ENCODE measurements around the gene ANKRD17.

Gene ANKRD17, protein sequence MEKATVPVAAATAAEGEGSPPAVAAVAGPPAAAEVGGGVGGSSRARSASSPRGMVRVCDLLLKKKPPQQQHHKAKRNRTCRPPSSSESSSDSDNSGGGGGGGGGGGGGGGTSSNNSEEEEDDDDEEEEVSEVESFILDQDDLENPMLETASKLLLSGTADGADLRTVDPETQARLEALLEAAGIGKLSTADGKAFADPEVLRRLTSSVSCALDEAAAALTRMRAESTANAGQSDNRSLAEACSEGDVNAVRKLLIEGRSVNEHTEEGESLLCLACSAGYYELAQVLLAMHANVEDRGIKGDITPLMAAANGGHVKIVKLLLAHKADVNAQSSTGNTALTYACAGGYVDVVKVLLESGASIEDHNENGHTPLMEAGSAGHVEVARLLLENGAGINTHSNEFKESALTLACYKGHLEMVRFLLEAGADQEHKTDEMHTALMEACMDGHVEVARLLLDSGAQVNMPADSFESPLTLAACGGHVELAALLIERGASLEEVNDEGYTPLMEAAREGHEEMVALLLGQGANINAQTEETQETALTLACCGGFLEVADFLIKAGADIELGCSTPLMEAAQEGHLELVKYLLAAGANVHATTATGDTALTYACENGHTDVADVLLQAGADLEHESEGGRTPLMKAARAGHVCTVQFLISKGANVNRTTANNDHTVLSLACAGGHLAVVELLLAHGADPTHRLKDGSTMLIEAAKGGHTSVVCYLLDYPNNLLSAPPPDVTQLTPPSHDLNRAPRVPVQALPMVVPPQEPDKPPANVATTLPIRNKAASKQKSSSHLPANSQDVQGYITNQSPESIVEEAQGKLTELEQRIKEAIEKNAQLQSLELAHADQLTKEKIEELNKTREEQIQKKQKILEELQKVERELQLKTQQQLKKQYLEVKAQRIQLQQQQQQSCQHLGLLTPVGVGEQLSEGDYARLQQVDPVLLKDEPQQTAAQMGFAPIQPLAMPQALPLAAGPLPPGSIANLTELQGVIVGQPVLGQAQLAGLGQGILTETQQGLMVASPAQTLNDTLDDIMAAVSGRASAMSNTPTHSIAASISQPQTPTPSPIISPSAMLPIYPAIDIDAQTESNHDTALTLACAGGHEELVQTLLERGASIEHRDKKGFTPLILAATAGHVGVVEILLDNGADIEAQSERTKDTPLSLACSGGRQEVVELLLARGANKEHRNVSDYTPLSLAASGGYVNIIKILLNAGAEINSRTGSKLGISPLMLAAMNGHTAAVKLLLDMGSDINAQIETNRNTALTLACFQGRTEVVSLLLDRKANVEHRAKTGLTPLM (N-terminal part only)

DNA sequence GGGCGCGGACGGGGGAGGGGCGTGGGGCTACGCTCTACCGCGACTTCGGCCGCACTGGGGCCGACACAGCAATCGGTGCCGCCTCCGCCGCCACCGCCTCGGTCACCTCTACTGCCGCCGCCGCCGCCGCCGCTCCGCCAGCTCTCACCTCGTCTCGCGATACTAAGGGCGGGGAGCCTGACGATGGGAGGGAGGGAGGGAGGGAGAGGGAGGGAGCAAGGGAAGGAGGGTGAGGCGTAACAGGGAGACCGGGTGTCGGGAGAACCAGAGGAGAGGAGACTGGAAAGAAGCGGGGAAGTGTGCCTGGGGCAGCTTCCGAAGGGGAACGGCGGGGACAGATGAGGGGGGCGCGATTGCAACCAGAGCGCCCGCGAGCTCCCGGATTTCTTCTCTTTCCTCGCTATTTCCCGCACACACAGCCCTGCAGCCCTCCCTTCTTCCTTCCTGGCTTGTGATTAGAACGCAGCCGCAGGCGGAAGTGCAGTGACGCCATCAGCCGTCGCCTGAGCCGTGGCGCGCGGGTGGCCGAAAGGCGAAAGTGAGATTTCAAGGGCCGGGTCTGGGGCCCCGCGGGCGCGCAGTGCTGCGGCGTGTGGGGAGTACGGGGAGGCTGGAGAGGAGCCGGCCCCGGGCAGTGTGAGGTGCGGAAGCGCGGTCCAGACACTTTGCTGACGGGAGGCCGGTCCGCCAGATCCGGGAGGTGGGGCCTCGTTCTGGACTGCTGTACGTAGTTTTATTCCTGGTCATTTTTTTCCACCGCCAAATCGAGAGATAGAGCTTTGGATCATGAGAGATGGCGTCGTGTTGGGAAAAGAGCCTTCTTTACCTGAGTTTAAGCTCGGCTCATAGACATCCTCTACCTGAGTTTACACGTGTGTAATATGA lies at the start of gene ANKRD17:
Gene ANKRD17, minus strand, starts transcription at position 113 of the 885 bp plus-strand sequence. CDS start 130 bp downstream, outside the sequence.
- peaks cover 40% of the 10 kb centered on the region for H4K20me1 ChIP-seq (ENCODE audit: insufficient read depth, low read length)
- peak within 1 kb of the TSS; percentile 95 for H3K4me2 ChIP-seq (ENCODE audit: insufficient read depth, low read length)
- peaks cover 81% of the 10 kb centered on the region for H3K79me2 ChIP-seq (ENCODE audit: insufficient read depth, low read length)
- H3K9me3 ChIP-seq (ENCODE audit: insufficient read depth, low read length, severe bottlenecking), result no peaks in the 10 kb centered on the region
- H3K4me1 ChIP-seq (ENCODE audit: insufficient read depth, low read length), result peaks cover 50% of the 10 kb centered on the region
- DNase-seq, result peak; percentile 90
- peak within 1 kb of the TSS; percentile 69 to 78 for H3K4me3 ChIP-seq (ENCODE audit: low read depth in 1 of 2, low read length in 2 of 2)
- peaks cover 28% of the 10 kb centered on the region for H3K36me3 ChIP-seq (ENCODE audit: insufficient read depth, low read length)
- peak within 1 kb of the TSS; percentile 87 for H3K9ac ChIP-seq (ENCODE audit: low read depth, low read length)
- no peaks in the 10 kb centered on the region for H3K27me3 ChIP-seq (ENCODE audit: insufficient read depth, low read length, poor library complexity)
- ATAC-seq (ENCODE audit: insufficient read depth, low read depth), result peak; percentile 79
- peak within 1 kb of the TSS; percentile 92 for H2AFZ ChIP-seq (ENCODE audit: low read depth, low read length)
- TF ChIP-seq, protein P1, sequence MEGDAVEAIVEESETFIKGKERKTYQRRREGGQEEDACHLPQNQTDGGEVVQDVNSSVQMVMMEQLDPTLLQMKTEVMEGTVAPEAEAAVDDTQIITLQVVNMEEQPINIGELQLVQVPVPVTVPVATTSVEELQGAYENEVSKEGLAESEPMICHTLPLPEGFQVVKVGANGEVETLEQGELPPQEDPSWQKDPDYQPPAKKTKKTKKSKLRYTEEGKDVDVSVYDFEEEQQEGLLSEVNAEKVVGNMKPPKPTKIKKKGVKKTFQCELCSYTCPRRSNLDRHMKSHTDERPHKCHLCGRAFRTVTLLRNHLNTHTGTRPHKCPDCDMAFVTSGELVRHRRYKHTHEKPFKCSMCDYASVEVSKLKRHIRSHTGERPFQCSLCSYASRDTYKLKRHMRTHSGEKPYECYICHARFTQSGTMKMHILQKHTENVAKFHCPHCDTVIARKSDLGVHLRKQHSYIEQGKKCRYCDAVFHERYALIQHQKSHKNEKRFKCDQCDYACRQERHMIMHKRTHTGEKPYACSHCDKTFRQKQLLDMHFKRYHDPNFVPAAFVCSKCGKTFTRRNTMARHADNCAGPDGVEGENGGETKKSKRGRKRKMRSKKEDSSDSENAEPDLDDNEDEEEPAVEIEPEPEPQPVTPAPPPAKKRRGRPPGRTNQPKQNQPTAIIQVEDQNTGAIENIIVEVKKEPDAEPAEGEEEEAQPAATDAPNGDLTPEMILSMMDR (IDR thresholded peaks at IDR 0.05; ENCODE audit: borderline replicate concordance, extremely low read depth, low read length, poor library complexity, severe bottlenecking), result no peak
- no peak for TF ChIP-seq EZH2 (IDR thresholded peaks at IDR 0.05; ENCODE audit: borderline replicate concordance, low read depth, low read length, severe bottlenecking)
- H3K27ac ChIP-seq (ENCODE audit: low read length), result peak within 1 kb of the TSS; percentile 93

DNA sequence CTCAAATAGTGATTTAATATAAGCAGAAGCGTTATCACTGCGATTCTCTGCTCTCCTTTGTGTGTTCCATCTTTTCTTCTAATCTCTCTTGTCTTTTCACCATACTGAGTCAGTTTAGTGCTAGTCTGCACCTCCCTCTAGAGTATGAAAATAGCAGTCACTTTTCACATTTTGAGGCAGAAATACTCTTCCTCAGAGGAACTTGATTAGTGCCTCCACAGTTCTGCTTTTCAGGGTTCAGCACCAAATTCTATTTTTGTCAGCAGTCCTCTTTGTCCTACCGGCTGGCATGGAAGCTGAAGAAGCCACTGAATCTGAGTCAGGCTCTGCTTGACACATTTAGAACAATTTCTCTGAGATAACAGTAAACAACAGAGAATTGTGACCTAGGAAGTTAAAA lies 49.7 kb upstream of the ANKRD17 start:
- Histone ChIP-seq H3K4me1 (ENCODE audit: insufficient read depth, low read length) (peaks cover 17% of the 10 kb centered on the region), H2AFZ (ENCODE audit: low read depth, low read length) (no peak overlapping the region), H3K27ac (ENCODE audit: low read length) (no peak overlapping the region), H3K9me3 (ENCODE audit: insufficient read depth, low read length, severe bottlenecking) (no peaks in the 10 kb centered on the region), H3K27me3 (ENCODE audit: insufficient read depth, low read length, poor library complexity) (no peaks in the 10 kb centered on the region), H3K4me3 (ENCODE audit: low read depth in 1 of 2, low read length in 2 of 2) (no peak overlapping the region), H3K36me3 (ENCODE audit: insufficient read depth, low read length) (no peaks in the 10 kb centered on the region), H3K79me2 (ENCODE audit: insufficient read depth, low read length) (no peaks in the 10 kb centered on the region), H3K9ac (ENCODE audit: low read depth, low read length) (no peak overlapping the region), H3K4me2 (ENCODE audit: insufficient read depth, low read length) (no peak overlapping the region), H4K20me1 (ENCODE audit: insufficient read depth, low read length) (no peaks in the 10 kb centered on the region)
- ATAC-seq (ENCODE audit: insufficient read depth, low read depth) (no peak), DNase-seq (no peak)
- TF ChIP-seq, protein P1 (IDR thresholded peaks at IDR 0.05; ENCODE audit: borderline replicate concordance, extremely low read depth, low read length, poor library complexity, severe bottlenecking), result peak; percentile 43
- TF ChIP-seq EZH2 (IDR thresholded peaks at IDR 0.05; ENCODE audit: borderline replicate concordance, low read depth, low read length, severe bottlenecking), result no peak

DNA sequence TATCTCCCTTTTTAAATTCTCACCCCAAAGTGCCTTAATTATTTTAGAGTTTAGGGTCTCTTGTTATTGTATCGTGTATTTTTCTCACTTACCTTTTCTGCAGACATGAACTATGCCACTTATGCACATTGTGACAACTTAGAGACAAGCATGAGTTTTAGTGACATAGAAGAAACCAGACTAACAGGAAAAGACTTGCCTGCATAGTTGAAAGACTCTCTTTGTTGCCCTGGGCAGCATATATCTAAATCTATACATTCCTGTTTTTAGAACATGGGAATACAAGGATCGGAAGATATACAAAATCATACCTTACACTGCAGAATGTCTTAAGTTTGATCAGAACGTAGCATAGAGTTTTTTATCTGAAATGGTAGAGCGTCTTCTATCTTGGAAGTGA lies 45.1 kb upstream of the ANKRD17 start:
- no peak for TF ChIP-seq EZH2 (IDR thresholded peaks at IDR 0.05; ENCODE audit: borderline replicate concordance, low read depth, low read length, severe bottlenecking)
- TF ChIP-seq, protein P1 (IDR thresholded peaks at IDR 0.05; ENCODE audit: borderline replicate concordance, extremely low read depth, low read length, poor library complexity, severe bottlenecking), result no peak
- no peaks in the 10 kb centered on the region for H3K27me3 ChIP-seq (ENCODE audit: insufficient read depth, low read length, poor library complexity)

More for the DNA sequence above, 45.1 kb upstream of the ANKRD17 start:
- Histone ChIP-seq H3K4me2 (ENCODE audit: insufficient read depth, low read length) (no peak overlapping the region), H3K79me2 (ENCODE audit: insufficient read depth, low read length) (no peaks in the 10 kb centered on the region), H3K9me3 (ENCODE audit: insufficient read depth, low read length, severe bottlenecking) (no peaks in the 10 kb centered on the region), H3K27ac (ENCODE audit: low read length) (no peak overlapping the region), H2AFZ (ENCODE audit: low read depth, low read length) (no peak overlapping the region), H3K9ac (ENCODE audit: low read depth, low read length) (no peak overlapping the region), H4K20me1 (ENCODE audit: insufficient read depth, low read length) (no peaks in the 10 kb centered on the region), H3K36me3 (ENCODE audit: insufficient read depth, low read length) (no peaks in the 10 kb centered on the region), H3K4me3 (ENCODE audit: low read depth in 1 of 2, low read length in 2 of 2) (no peak overlapping the region), H3K4me1 (ENCODE audit: insufficient read depth, low read length) (no peaks in the 10 kb centered on the region)
- ATAC-seq (ENCODE audit: insufficient read depth, low read depth), result no peak
- DNase-seq, result no peak
